NCI-H1048 (cell line): ENCODE data around the gene PLCB4.
"Not testable (repeated sequence)": the region's sequence is repeated elsewhere in the genome, so short reads cannot be mapped to it uniquely, and the experiment has no call there.

ENCODE experiments used
- DNase-seq: peaks from one replicate; lab custom pipeline; 2025; lab: John Stamatoyannopoulos, UW

Gene PLCB4

DNA sequence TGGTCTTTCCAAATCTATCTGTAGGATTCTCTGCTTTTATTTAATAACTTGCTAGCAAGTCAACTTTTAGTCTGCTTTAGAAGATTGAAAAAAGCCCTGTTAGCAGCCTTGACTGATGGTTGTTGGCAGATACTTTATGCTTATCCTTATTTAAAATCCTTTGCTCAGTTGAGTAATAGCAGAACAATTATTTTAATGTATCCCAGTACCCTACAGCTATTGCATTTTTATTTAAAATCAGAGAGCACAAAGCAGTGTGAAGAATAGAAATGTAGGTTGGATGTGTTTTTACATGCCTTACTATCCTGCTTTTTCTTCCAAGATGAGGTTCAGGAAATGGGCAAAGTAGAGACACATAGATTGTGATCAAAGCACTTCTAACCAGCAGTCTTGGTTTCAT lies 298.4 kb downstream of the PLCB4 start:
- DNase-seq = no peak

DNA sequence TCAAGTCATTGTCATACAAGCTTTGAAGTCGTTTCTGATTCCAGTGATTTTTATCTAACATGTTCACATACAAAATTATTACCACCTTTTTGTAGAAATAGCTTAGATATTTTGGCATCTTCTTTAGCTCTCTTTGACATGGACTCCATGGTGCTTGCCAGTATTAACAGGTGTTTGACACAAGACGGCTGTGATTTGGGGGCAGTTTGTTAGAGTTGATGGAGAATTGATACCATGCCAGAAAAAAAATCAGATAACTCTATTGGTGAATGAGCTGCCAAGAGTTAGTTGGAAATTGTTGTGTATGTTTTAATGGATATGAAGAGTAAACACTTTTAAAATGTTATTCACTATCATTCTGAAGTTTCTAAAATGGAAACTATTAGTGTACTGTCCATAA lies 298.9 kb downstream of the PLCB4 start:
- DNase-seq = no peak

DNA sequence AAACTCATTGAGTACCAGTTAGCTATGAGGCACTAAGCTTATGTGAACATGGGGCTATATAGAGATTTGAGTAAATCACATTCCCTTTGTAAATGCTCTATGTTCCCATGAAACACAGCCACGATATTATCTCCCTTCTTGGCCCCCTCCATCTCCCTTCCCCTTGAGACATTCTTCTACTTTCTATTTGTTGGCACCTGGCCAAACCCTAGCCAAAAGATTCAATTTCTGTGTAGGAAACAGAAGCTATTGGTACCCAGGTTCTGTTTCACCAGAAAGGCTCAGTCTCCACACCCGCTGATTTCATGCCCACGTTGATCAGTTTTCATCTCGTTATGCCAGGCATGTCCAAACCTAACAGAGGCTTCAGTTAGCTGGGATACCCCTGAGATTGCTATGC lies 300.0 kb downstream of the PLCB4 start:
- DNase-seq = no peak

DNA sequence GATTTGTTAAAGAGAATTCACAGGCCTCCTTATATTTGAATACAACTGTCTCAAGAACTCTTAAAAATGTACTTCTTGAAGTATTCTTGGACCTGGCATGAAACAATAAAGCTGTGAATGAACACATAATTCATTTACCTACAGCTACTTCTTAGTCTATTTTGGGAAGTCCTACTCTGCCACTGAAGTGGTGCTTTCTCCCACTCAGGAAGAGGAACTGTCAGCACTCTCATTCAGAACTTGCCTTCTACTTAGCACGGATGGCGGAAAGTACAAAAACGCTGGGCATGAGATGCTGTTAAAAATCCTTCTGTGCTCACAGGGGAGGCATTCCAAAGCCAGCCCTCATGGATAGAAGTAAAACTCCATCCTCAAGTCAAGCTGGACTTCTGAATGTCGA lies 300.7 kb downstream of the PLCB4 start:
- DNase-seq = no peak

DNA sequence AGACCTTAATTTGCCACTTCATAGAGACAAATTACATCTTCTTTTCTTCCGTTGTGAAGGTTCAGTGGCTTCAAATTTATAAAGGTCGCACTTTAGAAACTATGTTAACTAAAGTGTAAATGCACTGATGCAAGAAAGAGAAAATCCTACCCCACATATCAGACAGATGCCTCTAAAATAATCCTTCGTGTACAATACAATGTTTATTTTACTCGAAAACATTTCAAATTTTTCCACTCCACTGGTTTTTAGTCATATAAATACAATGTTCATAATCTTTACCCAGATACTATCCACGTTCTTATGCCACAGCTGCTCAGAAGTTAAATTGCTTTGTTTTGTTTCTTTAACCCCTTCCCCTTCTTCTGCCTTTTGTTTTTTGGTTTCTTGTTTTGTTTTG lies 305.2 kb downstream of the PLCB4 start:
- no peak for DNase-seq

DNA sequence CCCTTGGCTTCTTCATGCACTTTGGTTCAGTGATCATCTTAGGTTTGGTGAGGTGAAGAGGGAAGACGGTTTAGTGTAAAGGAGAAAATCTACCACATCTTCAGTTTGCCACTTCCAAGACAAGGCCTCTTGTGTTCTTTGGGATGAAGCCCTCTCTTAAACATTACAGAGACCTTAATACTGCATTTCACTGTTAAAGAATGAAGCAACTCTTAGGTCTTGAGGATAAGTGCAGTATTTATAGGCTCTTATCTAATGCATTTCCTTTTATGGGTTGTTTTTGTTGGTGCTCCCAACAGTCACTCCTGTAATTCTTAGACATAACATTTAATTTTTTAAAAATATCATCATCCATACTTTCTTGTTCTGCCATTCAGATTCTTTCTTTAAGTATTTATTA lies 305.6 kb downstream of the PLCB4 start:
- no peak for DNase-seq

DNA sequence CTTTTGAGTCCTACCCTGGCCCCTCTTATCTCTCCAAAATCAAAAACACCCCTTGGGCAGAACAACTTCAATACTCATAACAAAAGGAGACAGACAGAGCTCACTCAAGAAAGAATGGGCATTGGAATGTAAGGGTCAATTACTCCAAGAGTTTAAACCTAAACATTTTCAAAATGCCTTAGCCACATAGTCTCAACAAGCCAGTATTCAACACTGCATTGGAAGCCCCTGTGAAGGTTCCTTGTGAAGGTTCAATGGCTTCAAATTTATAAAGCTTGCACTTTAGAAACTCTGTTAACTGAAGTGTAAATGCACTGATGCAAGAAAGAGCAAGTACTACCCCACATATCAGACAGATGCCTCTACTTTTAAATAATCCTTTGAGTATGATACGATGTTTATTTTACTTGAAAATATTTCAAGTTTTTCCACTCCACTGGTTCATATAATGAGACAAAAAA lies 306.4 kb downstream of the PLCB4 start:
- DNase-seq = no peak

DNA sequence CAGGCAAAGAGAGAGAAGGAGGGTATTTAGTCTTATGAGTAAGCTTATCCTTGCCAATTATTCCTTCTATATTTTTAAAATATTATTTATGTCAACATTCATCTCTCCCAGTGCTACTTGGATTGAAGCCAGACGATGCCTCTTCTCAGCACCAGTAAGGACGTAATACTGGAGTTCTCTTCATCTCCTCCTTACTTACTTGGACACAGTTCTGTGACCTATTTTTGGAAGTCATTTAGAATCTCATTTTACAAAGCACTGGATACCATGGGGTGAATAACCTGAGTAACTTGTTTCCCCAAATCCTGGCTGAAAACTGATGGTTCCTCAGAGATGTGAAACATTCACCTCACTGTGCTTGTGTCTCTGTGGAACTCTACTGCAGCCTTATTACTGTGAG lies 308.1 kb downstream of the PLCB4 start:
- no peak for DNase-seq

DNA sequence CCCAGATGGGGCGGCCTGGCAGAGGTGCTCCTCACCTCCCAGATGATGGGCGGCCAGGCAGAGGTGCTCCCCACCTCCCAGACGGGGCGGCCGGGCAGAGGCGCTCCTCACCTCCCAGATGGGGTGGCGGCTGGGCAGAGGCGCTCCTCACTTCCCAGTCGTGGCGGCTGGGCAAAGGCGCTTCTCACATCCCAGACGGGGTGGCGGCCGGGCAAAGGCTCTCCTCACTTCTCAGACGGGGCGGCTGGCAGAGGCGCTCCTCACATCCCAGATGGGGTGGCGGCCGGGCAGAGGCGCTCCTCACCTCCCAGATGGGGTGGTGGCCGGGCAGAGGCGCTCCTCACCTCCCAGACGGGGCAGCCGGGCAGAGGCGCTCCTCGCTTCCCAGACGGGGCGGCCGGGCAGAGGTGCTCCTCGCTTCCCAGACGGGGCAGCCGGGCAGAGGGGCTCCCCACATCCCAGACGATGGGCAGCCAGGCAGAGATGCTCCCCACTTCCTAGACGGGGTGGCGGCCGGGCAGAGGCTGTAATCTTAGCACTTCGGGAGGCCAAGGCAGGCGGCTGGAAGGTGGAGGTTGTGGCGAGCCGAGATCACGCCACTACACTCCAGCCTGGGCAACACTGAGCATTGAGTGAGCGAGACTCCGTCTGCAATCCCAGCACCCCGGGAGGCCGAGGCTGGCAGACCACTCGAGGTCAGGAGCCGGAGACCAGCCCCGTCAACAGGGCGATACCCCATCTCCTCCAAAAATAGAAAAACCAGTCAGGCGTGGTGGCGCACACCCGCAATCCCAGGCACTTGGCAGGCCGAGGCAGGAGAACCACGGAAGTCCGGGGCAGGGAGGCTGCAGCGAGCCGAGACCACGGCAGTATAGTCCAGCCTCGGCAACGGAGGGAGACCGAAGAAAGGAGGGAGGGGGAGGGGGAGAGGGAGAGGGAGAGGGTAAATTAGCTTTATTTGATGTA lies 316.7 kb downstream of the PLCB4 start:
- not testable (repeated sequence) for DNase-seq

DNA sequence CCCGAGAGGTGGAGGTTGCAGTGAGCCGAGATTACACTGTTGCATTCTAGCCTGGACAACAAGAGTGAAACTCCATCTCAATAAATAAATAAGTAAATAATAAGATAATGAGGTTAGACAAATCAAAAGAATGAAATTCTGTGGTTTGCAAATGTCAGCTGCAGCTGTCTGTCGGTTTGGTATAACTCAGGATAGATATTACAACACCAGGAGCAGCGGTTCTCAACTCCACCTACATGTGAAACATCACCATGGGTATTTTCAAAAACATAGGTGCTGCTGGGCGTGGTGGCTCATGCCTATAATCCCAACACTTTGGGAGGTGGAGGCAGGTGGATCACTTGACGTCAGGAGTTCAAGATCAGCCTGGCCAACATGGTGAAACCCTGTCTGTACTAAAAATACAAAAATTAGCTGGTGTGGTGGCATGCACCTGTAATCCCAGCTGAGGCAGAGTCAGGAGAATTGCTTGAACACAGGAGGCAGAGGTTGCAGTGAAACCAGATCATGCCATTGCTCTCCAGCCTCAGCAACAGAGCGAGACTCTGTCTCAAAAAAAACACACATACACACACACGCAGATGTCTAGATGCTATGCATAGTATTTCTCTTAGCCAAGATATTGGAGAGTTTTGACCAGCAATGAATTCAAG lies 319.4 kb downstream of the PLCB4 start:
- no peak for DNase-seq

DNA sequence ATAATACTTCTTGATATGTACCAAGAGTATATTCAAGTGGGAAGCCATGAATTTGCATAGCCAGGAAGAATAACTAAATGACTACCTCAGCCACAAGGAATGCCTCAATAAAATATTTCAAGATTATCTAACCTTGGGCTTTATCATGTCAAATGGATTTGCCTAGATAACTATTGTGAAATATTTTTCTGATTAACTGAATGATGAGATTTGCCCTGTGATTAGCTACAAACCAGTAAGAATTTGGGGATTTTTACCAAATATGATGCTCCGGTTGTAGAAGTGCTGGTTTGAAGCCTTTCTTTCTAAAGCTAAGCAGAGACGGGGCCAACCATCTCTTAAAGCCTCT lies 319.9 kb downstream of the PLCB4 start:
- no peak for DNase-seq

DNA sequence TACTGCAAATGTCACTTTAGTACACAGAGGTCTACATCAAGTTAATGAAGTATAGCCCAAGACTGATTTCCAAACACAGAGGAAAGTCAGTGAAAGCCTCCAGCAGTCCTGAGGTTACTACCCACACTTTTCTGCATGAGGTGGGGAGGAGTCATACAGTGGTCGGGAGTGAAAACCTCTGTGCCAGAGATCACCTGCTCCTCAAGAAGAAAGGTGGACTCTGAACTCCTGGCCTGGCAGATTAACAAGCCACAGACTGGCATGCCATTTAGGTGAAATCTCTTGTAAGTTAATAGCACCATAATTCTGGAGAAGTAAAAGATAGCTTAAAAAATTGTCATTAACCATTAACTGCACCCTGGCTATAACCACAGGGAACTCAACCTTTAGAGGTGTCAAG lies 320.5 kb downstream of the PLCB4 start:
- DNase-seq = no peak

DNA sequence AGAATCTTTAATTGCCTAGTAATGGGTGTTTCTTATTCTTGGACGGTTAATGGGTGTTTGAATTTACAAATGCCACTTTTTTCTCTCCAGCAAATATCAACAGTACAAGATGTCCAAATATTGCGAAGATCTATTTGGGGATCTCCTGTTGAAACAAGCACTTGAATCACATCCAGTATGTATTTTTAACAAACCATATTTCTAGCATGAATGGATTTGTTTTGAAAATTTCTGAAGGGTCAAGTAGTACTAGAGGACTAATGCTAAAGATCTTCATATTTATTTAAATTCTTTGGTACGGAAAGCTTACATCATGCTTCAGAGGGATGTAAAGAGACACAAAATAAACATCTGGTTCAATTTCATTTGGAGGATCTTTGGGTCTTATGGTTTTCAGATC lies 321.6 kb downstream of the PLCB4 start:
- no peak for DNase-seq

DNA sequence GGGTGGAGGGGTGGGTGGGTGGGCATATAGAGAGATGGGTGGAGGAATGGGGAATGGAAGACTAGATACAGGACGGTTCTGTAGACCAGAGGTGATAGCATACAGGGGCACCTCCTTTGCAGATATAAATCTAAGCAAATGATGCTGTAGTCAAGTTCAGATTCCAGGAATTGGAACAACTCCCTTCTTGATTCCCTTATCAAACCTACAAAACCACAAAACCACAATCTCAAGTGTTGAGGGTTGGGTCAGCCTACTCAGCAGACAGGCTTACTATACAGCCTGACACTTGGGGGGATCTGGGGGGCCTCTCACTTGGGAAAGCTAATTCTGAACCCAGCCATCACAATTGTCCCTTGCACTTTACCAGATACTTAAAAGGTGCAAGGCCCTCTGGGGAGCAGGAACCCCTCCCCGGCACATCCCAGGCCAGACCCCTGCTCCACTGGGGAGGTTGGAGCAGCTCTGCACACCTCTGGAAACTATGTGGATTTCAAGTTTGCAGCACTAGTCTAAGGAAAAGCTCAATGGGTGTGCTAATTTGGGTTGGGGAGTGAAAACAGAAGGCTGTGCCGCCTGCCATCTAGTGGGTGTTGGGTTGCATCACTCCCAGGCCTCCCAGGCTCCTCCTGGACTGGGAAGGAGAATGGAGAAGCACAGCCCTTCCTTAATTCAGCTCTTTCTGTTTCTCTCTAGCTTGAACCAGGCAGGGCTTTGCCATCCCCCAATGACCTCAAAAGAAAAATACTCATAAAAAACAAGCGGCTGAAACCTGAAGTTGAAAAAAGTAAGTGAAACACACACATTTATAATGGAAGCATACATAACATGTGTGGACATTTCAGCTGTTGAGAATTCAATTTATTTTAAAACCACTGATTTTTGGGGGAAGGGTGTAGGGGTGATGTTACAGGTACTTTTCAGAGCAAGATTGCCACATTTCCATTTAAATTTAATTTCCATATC lies 324.3 kb downstream of the PLCB4 start:
- DNase-seq = no peak

DNA sequence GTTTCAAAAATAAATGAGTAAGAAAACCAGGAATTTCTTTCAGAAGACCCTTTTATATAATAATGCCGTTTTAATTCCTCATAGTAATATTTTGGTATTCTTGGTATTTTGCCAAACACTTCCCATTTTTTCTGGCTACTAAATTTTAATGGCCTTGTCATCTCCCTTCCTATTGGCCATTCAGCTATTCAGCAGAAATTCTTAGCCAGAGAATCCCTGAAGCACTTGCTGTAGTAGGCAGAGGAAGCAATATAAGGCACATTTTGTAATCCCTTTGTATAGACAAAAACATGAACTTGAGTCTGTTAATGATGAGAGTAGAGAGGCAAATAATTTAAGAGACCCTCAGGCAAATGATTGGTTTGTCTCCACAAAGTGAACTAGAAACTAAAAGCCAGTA lies 327.1 kb downstream of the PLCB4 start:
- no peak for DNase-seq

DNA sequence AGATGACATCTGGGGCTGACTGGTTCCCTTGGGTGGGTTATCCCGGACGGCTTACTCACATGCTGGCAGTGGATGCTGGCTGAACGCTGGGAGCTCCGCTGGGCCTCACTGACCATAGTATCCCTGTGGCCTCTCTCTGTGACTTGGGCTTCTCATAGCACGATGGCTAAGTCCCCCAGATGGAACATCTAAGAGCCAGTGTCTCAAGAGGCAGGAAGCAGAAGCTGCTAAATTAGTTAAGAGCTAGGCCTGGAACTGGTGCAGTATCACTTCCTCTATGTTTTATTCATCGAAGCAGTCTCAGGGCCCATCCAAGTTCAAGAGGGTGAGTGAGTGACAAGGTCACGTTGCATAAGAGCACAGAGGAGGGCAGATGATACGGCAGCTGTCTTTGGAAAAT lies 329.0 kb downstream of the PLCB4 start:
- DNase-seq = no peak

DNA sequence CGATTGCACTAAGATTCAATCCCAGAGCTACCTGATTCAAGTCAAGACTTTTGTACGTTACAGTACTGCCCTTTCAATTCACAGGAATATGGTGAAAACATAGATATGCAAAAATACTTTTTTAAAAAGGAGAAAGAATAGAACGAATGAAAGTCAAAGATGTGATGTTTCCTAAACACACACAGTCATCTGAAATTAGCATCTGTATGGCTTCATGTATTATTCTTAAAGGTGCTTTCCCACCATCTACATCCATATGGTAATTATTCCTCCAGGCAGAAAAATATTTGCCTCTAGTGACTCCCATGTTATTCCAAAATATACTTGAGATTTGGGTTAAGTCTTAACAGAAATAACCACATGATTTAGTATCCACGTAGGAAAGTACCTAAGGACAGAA lies 330.0 kb downstream of the PLCB4 start:
- DNase-seq = no peak

DNA sequence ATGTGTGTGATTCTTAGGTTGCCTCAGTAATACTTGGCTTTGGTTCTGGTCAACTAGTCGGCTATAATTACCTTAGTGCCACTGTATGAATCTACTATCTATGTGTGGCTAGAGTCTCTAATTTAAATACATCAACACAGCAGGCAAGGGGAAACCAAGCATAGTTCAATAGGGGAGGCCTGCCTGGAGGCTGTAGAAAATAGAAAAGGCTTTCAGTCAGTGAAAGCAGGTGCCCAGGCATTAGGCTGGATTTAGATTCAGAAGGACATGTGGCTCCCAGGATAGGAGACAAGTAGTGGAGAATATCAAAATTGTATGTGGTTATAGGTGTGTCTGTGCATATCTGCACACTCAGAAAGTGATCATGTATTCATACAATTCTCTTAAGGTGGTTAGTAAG lies 330.4 kb downstream of the PLCB4 start:
- no peak for DNase-seq

DNA sequence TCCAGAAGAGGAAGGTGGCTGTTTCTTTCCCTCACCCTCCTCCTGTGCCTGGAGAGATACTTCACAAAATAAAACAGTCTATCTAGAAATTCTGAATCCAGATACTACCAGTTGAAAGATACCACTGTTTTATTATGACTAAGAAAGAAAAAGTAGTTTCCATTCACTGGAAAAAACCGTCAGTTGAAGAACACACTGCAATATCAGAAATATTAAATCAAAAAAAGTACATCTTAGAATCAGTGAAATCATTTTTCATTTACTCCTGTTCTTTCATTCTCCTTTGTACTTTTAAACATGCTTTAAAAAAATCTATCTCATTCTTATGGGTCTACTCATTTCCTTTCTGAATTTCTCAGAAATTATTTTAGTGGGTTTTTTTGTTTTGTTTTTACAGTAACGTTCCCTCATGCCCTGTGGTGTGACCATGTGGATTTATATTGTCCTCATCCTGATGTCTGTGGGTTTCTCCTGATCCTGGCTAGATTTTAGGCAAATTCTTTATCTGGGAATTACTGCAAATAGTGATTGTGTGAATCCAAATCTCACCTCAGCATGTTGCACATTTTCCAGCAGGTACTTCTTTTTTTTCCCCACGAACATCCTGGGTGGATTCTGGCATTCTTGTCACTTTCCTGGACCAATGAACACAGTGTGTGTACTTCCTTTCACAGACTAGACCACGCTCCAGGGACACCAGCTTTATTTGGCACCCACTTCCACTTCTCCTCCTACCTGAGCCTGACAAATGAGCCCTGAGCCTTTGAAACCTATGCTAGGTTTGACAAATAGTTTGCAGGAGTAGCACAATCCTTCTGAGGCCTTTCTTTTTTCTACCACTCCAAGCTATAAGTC lies 331.5 kb downstream of the PLCB4 start:
- DNase-seq = no peak

DNA sequence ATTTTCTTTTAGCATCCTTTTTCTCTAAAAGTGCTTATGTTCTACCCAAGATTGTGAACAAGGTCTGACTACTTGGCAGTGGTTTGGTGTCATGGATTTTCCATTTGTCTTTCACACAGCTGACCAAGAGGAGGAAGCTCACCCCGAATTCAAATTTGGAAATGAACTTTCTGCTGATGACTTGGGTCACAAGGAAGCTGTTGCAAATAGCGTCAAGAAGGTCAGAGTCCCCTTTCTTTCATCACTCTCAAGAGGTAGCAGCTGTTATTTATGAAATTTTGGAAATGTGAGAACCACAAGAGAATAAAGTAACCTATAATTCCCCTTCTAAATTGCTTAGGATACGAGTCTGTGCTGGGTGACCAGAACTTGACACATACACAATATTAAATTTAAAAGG lies 332.5 kb downstream of the PLCB4 start:
- no peak for DNase-seq

DNA sequence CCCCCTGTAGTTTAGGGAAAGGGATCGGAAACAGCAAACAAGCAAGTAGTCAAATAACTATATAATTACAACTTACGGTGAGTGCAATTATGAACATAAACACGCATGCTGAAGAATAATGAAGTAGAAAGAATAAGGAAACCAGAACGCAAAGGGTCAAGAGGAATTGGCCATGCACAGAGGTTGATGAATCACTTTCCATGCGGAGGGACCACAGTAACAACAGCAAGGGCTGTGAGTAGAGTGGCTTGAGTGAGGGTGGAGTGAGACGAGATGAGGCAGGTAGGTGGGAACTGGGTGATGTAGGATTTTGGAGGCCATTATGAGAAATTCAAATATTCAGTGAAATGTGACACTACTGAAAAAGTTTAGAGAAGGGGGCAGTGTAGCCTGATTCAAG lies 333.3 kb downstream of the PLCB4 start:
- DNase-seq = no peak
